GM21515 (cell line): ENCODE data around the gene P2RY11.

Experiments
- ATAC-seq: cut with Tn5 transposase; IDR thresholded peaks from one replicate; pipeline ENCODE4 v1.9.1; 2021; ENCODE audit not compliant: unreplicated experiment

Gene P2RY11

GRCh38 chr19:10092648-10093294 is 18.7 kb upstream of the P2RY11 start:
- ATAC-seq = no peak

DNA sequence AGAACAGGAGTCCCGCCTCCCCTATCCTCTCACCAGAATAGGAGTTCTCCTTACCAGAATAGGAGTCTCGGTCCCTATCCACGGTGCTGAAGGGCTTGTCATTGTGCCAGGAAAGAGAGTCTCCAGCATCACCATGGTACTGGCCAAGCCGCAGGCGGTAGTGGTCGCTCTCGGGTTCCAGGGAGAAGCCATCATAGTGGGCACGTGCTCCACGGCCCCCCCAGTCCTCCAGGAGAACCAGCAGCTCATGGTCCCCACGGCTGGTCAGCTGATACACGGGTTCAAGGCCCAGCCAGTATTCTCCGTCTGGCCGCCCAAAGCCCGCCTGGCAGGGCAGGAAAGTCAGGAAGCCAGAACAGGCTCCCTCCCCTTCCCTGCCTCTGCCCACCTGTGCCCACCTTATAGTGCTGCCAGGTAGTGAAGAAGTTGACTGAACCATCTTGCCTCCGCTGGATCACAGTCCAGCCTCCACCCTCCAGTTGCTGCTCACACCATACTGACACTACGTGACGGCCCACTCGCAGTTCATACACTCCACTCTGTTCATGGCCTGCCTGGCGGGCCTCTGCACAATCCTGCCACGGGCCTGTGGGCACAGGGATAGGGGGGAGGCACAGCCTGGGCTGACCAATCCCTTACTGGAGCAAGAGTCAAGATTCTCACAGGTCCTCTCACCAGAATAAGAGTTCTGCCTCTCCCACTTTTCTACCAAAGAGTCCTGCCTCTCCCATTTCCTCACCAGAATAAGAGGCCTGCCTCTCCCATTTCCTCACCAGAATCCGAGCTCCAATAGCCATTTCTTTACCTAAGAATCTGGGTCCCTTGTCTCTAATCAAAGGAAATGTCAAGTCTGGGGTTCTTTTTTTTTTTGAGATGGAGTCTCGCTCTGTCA is 18.0 kb upstream of the P2RY11 start:
- ATAC-seq = no peak

DNA sequence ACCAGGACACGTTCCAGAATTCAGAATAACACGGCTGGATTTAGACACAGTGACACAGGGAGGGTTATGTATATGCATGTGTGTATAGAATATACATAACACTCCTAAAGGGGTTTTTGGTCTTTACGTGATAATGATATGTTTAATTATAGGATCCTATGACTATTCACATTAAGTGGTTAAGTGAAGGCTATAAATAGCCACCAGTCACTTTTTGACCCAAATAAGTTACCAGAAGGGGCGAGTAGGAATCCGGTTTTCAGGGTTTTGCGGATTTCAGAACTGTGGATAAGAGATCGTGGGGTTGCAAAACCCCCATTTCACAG is 15.9 kb upstream of the P2RY11 start:
- ATAC-seq = no peak

GRCh38 chr19:10095948-10096614 is 15.4 kb upstream of the P2RY11 start:
- peak; percentile 67 for ATAC-seq

DNA sequence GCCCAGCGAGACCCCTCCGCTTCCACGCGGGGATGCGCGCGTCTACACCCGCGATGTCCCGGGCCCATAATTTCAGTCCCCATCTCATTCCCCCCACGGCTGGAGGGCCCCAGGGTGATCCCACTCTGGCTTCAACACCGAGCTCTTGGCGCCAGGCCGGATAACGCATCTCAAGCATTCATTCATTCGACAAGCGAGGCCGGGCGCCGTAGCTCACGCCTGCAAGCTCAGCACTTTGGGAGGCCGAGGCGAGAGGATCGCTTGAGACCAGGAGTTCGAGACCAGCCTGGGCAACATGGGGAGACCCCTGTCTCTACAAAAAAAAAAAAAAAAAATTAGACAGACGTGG is 14.9 kb upstream of the P2RY11 start:
- ATAC-seq = no peak

DNA sequence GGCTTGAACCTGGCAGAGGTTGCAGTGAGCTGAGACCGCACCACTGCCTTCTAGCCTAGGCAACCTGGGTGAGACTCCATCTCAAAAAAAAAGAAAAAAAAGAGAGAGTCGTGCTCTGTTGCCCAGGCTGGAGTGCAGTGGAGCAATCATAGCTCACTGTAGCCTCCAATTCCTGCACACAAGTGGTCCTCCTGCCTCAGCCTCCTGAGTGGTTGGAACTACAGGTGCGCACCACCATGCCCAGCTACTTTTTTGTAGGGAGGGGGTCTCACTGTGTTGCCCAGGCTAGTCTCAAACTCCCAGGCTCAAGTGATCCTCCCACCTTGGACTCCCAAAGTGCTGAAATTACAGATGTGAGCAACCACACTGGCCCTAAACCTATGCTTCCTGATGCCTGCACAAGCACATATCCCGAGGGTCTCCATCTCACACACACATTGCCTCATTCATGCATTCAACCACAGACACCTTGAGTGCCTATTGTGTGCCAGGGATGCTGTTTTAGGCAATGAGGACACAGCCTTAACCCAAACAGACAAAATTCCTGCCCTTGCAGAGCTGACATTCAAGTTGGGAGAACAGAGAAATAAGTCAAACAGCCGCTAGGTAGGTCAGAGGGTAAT is 11.2 kb upstream of the P2RY11 start:
- no peak for ATAC-seq

GRCh38 chr19:10102787-10103236 is 8.7 kb upstream of the P2RY11 start:
- peak; percentile 27 for ATAC-seq

DNA sequence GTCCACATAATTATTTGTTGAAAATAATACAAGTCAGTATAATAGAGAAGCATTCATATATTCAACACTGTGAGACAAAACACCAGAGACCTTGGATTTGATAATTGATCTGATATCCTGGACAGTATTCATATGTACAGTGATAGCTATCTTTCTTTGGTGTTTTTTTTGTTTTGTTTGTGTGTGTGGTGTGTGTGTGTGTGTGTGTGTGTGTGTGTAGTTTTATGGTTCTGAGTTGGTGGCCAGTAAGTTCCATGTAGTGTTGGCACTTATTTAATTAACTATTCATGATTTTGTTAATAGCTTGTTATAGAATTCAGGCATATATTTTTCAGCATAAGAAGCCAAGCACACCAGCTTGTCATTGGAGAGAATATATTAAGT is 7.4 kb upstream of the P2RY11 start:
- no peak for ATAC-seq

GRCh38 chr19:10104665-10105508 is 6.6 kb upstream of the P2RY11 start:
- peak; percentile 40 for ATAC-seq

- ATAC-seq = peak; percentile 7
These were observed 5.9 kb upstream of the P2RY11 start for GRCh38 chr19:10105509-10106099.

DNA sequence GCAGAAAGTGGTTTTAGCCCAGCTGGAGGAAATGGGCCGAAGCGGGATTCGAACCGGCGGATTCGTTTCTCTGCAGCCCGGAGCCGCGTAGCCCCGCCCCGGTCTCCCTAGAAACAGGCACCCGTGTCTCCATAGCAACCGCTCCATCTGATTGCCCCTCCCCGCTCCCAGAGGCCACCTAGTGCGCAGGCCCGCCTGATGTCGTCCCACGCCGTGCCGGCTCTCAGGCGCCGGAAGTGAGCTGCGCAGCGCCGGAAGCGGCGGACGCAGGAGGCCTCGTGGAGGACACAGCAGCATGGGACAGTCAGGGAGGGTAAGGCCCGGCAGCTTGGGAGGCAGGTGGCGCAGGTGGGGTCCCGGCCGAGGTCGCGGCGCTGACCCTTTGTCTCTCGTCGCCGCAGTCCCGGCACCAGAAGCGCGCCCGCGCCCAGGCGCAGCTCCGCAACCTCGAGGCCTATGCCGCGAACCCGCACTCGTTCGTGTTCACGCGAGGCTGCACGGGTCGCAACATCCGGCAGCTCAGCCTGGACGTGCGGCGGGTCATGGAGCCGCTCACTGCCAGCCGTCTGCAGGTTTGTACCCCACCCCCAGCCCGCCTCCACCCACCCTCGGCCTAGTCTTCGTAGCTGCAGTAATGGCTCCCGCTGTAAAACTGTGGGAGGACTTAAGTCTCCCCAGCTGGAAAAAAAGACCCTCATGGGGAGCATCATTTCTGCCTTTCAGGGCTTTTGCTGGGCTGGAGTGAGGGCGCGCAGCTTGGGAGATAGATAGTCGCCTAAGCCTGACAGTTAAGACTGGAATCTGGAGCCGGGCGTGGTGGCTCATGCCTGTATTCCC is 5.2 kb upstream of the P2RY11 start, which contains the start of gene PPAN:
PPAN (plus strand) TSS at position 263 of the 837 bp plus-strand sequence; CDS start at position 296, 33 bp downstream.
- peak; percentile 45 for ATAC-seq

- no peak for ATAC-seq
These were observed 4.2 kb upstream of the P2RY11 start for GRCh38 chr19:10107254-10107653.

DNA sequence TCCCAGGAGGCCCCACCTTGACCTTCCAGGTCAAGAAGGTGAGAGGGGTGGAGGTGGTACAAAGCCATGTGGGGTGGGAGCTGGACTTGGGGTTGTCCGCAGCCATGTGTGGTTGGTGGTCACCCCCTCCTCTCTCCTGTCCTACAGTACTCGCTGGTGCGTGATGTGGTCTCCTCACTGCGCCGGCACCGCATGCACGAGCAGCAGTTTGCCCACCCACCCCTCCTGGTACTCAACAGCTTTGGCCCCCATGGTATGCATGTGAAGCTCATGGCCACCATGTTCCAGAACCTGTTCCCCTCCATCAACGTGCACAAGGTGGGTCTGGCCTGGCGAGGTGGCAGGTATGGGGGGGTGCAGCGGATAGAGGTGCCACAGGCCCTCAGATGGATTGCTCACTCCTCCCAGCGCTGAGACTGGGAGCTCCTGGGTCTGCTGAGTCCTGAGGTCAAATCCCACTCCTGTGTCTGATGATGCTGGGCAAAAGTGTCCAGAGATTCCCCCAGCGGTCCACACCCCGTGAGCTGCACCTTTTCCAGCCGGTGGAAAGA is 3.6 kb upstream of the P2RY11 start:
- ATAC-seq = no peak

- no peak for ATAC-seq
These were observed 2.0 kb upstream of the P2RY11 start for GRCh38 chr19:10109528-10109927.

GRCh38 chr19:10110076-10110971 is 1.2 kb upstream of the P2RY11 start:
- no peak for ATAC-seq

- ATAC-seq = no peak
These were observed 548 bp upstream of the P2RY11 start for GRCh38 chr19:10110972-10111317.

DNA sequence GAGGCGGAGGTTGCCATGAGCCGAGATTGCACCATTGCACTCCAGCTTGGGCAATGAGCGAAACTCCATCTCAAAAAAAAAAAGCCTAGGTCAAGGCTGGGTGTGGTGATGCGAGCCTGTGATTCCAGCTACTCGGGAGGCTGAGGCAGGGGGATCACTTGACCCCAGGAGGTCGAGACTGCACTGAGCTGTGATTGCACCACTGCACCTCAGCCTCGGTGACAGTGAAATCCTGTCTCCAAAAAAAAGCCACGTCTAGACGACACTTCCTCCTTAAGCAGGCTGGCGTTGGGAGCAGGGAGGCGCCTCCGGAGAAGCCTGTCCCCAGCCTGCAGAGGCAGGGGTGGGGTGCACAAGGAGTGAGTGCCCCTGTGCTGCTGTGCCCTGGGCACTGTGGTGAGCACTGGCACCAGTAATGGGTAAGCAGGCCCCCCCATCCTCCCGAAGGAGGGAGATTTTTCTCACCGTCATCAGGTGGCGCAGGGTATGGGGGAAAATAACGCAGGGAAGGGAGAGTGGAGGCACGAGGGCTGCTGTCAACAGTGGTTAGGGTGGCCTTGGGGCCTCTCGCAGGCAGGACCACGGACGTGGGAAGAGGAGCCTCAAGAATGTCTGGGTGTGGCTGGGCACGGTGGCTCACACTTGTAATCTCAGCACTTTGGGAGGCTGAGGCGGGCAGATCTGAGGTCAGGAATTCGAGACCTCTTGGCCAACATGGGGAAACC is 706 bp downstream of the P2RY11 start:
- no peak for ATAC-seq
